Measurements from ENCODE around the gene GJA9.

- TF ChIP-seq CTCF (conservative IDR thresholded peaks at IDR 0.05; ENCODE audit: low read depth, low read length), result no peak
- no peak for TF ChIP-seq USF2 (IDR thresholded peaks at IDR 0.05; ENCODE audit: low read depth, low read length)
- TF ChIP-seq POLR2A (IDR thresholded peaks at IDR 0.05; ENCODE audit: low read depth, low read length), result no peak
- TF ChIP-seq FOS (IDR thresholded peaks at IDR 0.05; ENCODE audit: low read depth, low read length), result no peak
- TF ChIP-seq MAZ (IDR thresholded peaks at IDR 0.05; ENCODE audit: borderline replicate concordance, low read depth, low read length), result no peak
- TF ChIP-seq RCOR1 (IDR thresholded peaks at IDR 0.05; ENCODE audit: insufficient replicate concordance, low read length), result no peak
- no peak for TF ChIP-seq CHD1 (IDR thresholded peaks at IDR 0.05; ENCODE audit: low read depth, low read length)
- TF ChIP-seq MAFK (IDR thresholded peaks at IDR 0.05; ENCODE audit: low read depth, low read length), result no peak
- TF ChIP-seq CEBPB (IDR thresholded peaks at IDR 0.05; ENCODE audit: low read depth, low read length), result no peak
- no peak for TF ChIP-seq RFX5 (IDR thresholded peaks at IDR 0.05; ENCODE audit: low read depth, low read length)
- TF ChIP-seq RAD21 (IDR thresholded peaks at IDR 0.05; ENCODE audit: low read length), result no peak
These were observed 54.1 kb downstream of the GJA9 start for GRCh38 chr1:38827318-38827717.
